ENCODE data around the gene LRRC1.

Gene LRRC1

GRCh38 chr6:53847796-53848314, 53.0 kb downstream of the LRRC1 start:
- H3K27ac ChIP-seq, result no peak overlapping the region
- CTCF ChIA-PET, result no interaction called here
- no peak for DNase-seq (ENCODE audit: low spot score)
- POLR2A ChIA-PET (ENCODE audit: low non-redundant PET), result no interaction called here
- no peak for TF ChIP-seq CTCF (conservative IDR thresholded peaks at IDR 0.05; ENCODE audit: low read depth)

- H3K27ac ChIP-seq, result no peak overlapping the region
- TF ChIP-seq CTCF (conservative IDR thresholded peaks at IDR 0.05; ENCODE audit: low read depth), result no peak
- no peak for DNase-seq (ENCODE audit: low spot score)
- ChIA-PET CTCF (interaction anchor here (0.6 kb wide), 1 partner anchor 151 kb away, joined by 3 read pairs; no protein-coding TSS in a partner anchor), POLR2A (ENCODE audit: low non-redundant PET) (no interaction called here)
Observed at GRCh38 chr6:53850527-53850926, 55.7 kb downstream of the LRRC1 start.

GRCh38 chr6:53851561-53851960, 56.8 kb downstream of the LRRC1 start:
- CTCF ChIA-PET, result interaction anchor here (0.6 kb wide), 1 partner anchor 133 kb away, joined by 3 read pairs; no protein-coding TSS in a partner anchor
- TF ChIP-seq CTCF (conservative IDR thresholded peaks at IDR 0.05; ENCODE audit: low read depth), result no peak
- POLR2A ChIA-PET (ENCODE audit: low non-redundant PET), result no interaction called here
- no peak overlapping the region for H3K27ac ChIP-seq
- DNase-seq (ENCODE audit: low spot score), result no peak

- POLR2A ChIA-PET (ENCODE audit: low non-redundant PET), result no interaction called here
- no peak for DNase-seq (ENCODE audit: low spot score)
Observed at GRCh38 chr6:53852805-53853204, 58.0 kb downstream of the LRRC1 start.

GRCh38 chr6:53854843-53855567, 60.2 kb downstream of the LRRC1 start:
- H3K27ac ChIP-seq, result no peak overlapping the region
- no peak for TF ChIP-seq CTCF (conservative IDR thresholded peaks at IDR 0.05; ENCODE audit: low read depth)
- DNase-seq (ENCODE audit: low spot score), result no peak
- ChIA-PET CTCF (no interaction called here), POLR2A (ENCODE audit: low non-redundant PET) (no interaction called here)

More at GRCh38 chr6:53852805-53853204, 58.0 kb downstream of the LRRC1 start:
- CTCF ChIA-PET, result no interaction called here
- no peak for TF ChIP-seq CTCF (conservative IDR thresholded peaks at IDR 0.05; ENCODE audit: low read depth)
- no peak overlapping the region for H3K27ac ChIP-seq

- no peak for TF ChIP-seq CTCF (conservative IDR thresholded peaks at IDR 0.05; ENCODE audit: low read depth)
- ChIA-PET CTCF (no interaction called here), POLR2A (ENCODE audit: low non-redundant PET) (no interaction called here)
- DNase-seq (ENCODE audit: low spot score), result no peak
- no peak overlapping the region for H3K27ac ChIP-seq
Observed at GRCh38 chr6:53855940-53856339, 61.1 kb downstream of the LRRC1 start.
